Measurements from ENCODE around the gene MTCL1.

DNA sequence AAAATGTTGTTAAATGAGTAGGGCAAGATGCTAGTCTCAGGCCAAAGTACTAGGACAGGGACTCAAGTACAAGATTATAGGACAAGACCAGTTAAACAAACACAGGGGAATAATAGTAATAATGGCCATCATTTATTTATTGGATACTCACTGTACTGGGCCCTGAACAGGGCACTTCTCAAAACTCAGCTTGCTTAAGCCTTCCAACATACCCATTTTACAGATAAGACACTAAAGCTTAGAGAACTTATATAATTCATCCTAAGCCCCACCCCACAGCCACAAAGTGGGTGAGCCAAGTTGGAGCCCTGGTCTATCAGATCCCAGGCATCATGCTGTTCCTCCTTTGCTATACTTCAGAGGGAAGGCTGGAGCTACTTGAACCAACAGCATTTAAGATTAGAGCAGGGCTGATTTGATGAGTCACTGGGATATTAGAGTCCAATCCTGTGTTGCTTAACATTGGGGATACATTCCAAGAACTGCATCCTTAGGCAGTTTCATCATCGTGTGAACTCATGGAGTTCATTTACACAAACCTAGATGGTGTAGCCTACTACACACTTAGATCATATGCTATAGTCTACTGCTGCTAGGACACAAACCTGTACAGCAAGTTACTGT lies 153.6 kb downstream of the MTCL1 start:
- TF ChIP-seq CTCF (conservative IDR thresholded peaks at IDR 0.05) (no peak), ZFX (IDR thresholded peaks at IDR 0.05) (no peak)
